Cardiac septum (tissue), 1 donor: ENCODE data around the gene GTF2F2. TPM values are rescaled to one million over a fixed set of nuclear protein-coding genes. Genes with fewer than 3 reads are reported as not detected.
"Not testable (repeated sequence)": the region's sequence is repeated elsewhere in the genome, so short reads cannot be mapped to it uniquely, and the experiment has no call there.

Source experiments
- DNase-seq: peaks from one replicate; pipeline ENCODE4 v3.0.0-alpha.2; 2020; ENCODE audit warnings: low spot score
- intact Hi-C: fragments of 100-400 bp; cut with DNase I; formaldehyde crosslinking; loops from one replicate; pipeline ENCODE4 v1.14.0; 2022
- total RNA-seq: library from RNA; stranded (reverse); fragmentation: NEBNext Ultra II Directional; extraction: Animal tissue kit (Norgen Biotek cat#: 25700); gene quantifications from one replicate; pipeline ENCODE4 v1.2.1, GENCODE V29; 2021
- donor health status: DM: no; HTN: no; CAD: no.

GTF2F2 gene
- total RNA-seq, 1 donor from 2014 or later: 20.2 TPM

GRCh38 chr13:45280751-45281634, 160.7 kb downstream of the GTF2F2 start:
- DNase-seq: no peak
- intact Hi-C loops: loop anchor here (2.0 kb wide), 1 partner anchor 234 kb away; no protein-coding TSS in a partner anchor

- intact Hi-C loops: no loop called here
- no peak for DNase-seq
Measured at GRCh38 chr13:45282994-45283393, 162.7 kb downstream of the GTF2F2 start.

- DNase-seq: no peak
- intact Hi-C loops: no loop called here
Measured at GRCh38 chr13:45289936-45290563, 169.7 kb downstream of the GTF2F2 start.

GRCh38 chr13:45292176-45292575, 171.9 kb downstream of the GTF2F2 start:
- intact Hi-C loops: no loop called here
- no peak for DNase-seq

- intact Hi-C loops: no loop called here
- DNase-seq: no peak
Measured at GRCh38 chr13:45295536-45295935, 175.2 kb downstream of the GTF2F2 start.

GRCh38 chr13:45296259-45296658, 175.9 kb downstream of the GTF2F2 start:
- no peak for DNase-seq
- intact Hi-C loops: no loop called here

- intact Hi-C loops: no loop called here
Measured at GRCh38 chr13:45297456-45298205, 177.3 kb downstream of the GTF2F2 start.

GRCh38 chr13:45298206-45298505, 177.8 kb downstream of the GTF2F2 start:
- intact Hi-C loops: no loop called here
- no peak for DNase-seq

More at GRCh38 chr13:45297456-45298205, 177.3 kb downstream of the GTF2F2 start:
- DNase-seq: no peak

- intact Hi-C loops, DNase-seq: not testable (repeated sequence)
Measured at GRCh38 chr13:45298550-45298949, 178.2 kb downstream of the GTF2F2 start.

- intact Hi-C loops: no loop called here
Measured at GRCh38 chr13:45299194-45299593, 178.9 kb downstream of the GTF2F2 start.

GRCh38 chr13:45300190-45300985, 180.1 kb downstream of the GTF2F2 start:
- DNase-seq: no peak
- intact Hi-C loops: no loop called here

More at GRCh38 chr13:45299194-45299593, 178.9 kb downstream of the GTF2F2 start:
- no peak for DNase-seq

- intact Hi-C loops: no loop called here
- no peak for DNase-seq
Measured at GRCh38 chr13:45301263-45301662, 181.0 kb downstream of the GTF2F2 start.

- intact Hi-C loops: no loop called here
- DNase-seq: no peak
Measured at GRCh38 chr13:45302507-45302906, 182.2 kb downstream of the GTF2F2 start.

GRCh38 chr13:45303026-45303425, 182.7 kb downstream of the GTF2F2 start:
- intact Hi-C loops: no loop called here
- no peak for DNase-seq

GRCh38 chr13:45303866-45304265, 183.6 kb downstream of the GTF2F2 start:
- no peak for DNase-seq
- intact Hi-C loops: no loop called here

GRCh38 chr13:45305079-45305478, 184.8 kb downstream of the GTF2F2 start:
- DNase-seq: no peak
- intact Hi-C loops: no loop called here

GRCh38 chr13:45306966-45307365, 186.7 kb downstream of the GTF2F2 start:
- intact Hi-C loops: no loop called here
- DNase-seq: no peak

- DNase-seq: no peak
- intact Hi-C loops: loop anchor here (2.0 kb wide), 1 partner anchor 264 kb away; no protein-coding TSS in a partner anchor
Measured at GRCh38 chr13:45310341-45311131, 190.2 kb downstream of the GTF2F2 start.

GRCh38 chr13:45314822-45315221, 194.5 kb downstream of the GTF2F2 start:
- intact Hi-C loops: no loop called here
- DNase-seq: no peak
